DND-41 (cell line): Measurements from ENCODE around the gene SERAC1.
"Not testable (repeated sequence)": the region's sequence is repeated elsewhere in the genome, so short reads cannot be mapped to it uniquely, and the experiment has no call there.

ENCODE experiments used
- ATAC-seq: fragments of 200-7000 bp; cut with Tn5 transposase; 3 replicates; pipeline ENCODE4 v1.9.1; 2021; ENCODE audit warnings: low read depth; ENCODE audit not compliant: insufficient read depth
- DNase-seq: peaks from one replicate; pipeline ENCODE4 v3.0.0-alpha.2; 2020
- H2AFZ ChIP-seq: 2 replicates; pipeline ENCODE4 v1.6.0; 2012; ENCODE audit warnings: low read depth, low read length
- H3K27ac ChIP-seq: 2 replicates; pipeline ENCODE4 v1.5.1; 2012; ENCODE audit warnings: low read length, inconsistent platforms
- H3K27me3 ChIP-seq: fragments of 200-600 bp; sonication (generic); 2 replicates; pipeline ENCODE4 v1.6.0; 2012; ENCODE audit warnings: low read length, mild to moderate bottlenecking, inconsistent platforms; ENCODE audit not compliant: insufficient read depth, poor library complexity
- H3K36me3 ChIP-seq: 2 replicates; pipeline ENCODE4 v1.5.1; 2012; ENCODE audit warnings: low read length, inconsistent platforms; ENCODE audit not compliant: insufficient read depth
- H3K4me1 ChIP-seq: 2 replicates; pipeline ENCODE4 v1.5.1; 2012; ENCODE audit warnings: mild to moderate bottlenecking, low read length; ENCODE audit not compliant: insufficient read depth
- H3K4me2 ChIP-seq: 2 replicates; pipeline ENCODE4 v1.6.0; 2012; ENCODE audit warnings: mild to moderate bottlenecking, moderate library complexity, low read length, inconsistent platforms; ENCODE audit not compliant: insufficient read depth
- H3K4me3 ChIP-seq, 2 experiments: fragments of 200-600 bp in 1 of 2; shearing (Covaris generic) in 1 of 2; 2 replicates each; pipeline ENCODE4 v1.5.1; 2012 to 2016; ENCODE audit warnings: inconsistent platforms in 2 of 2, low read length in 2 of 2, mild to moderate bottlenecking in 2 of 2, low read depth in 1 of 2, moderate library complexity in 1 of 2
- H3K79me2 ChIP-seq: 2 replicates; pipeline ENCODE4 v1.6.0; 2012; ENCODE audit warnings: low read length, inconsistent platforms; ENCODE audit not compliant: insufficient read depth
- H3K9ac ChIP-seq: 2 replicates; pipeline ENCODE4 v1.6.0; 2012; ENCODE audit warnings: low read depth, mild to moderate bottlenecking, inconsistent platforms, low read length, moderate library complexity
- H3K9me3 ChIP-seq: 2 replicates; pipeline ENCODE4 v1.5.1; 2012; ENCODE audit warnings: low read length, moderate library complexity, mild to moderate bottlenecking, inconsistent platforms; ENCODE audit not compliant: insufficient read depth, severe bottlenecking
- H4K20me1 ChIP-seq: 2 replicates; pipeline ENCODE4 v1.6.0; 2012; ENCODE audit warnings: low read length; ENCODE audit not compliant: insufficient read depth
- CTCF ChIP-seq: IDR thresholded peaks from 2 replicates; pipeline ENCODE4 v1.5.1; 2012; ENCODE audit warnings: borderline replicate concordance, low read length, moderate library complexity, mild to moderate bottlenecking; ENCODE audit not compliant: poor library complexity, severe bottlenecking; ENCODE audit errors: extremely low read depth
- EZH2 ChIP-seq: IDR thresholded peaks from 3 replicates; pipeline ENCODE4 v1.6.1; 2012; ENCODE audit warnings: borderline replicate concordance, low read depth, mild to moderate bottlenecking, moderate library complexity, low read length, inconsistent platforms; ENCODE audit not compliant: severe bottlenecking

The SERAC1 gene

GRCh38 chr6:158184608-158185007 is 16.5 kb upstream of the SERAC1 start:
- TF ChIP-seq CTCF (no peak), EZH2 (no peak)
- Histone ChIP-seq H4K20me1 (no peaks in the 10 kb centered on the region), H3K9me3 (no peaks in the 10 kb centered on the region), H3K4me2 (no peak overlapping the region), H3K4me1 (no peaks in the 10 kb centered on the region), H3K27me3 (no peaks in the 10 kb centered on the region), H3K36me3 (peaks cover 4% of the 10 kb centered on the region; the same call in 1 of the 2 replicates), H2AFZ (no peak overlapping the region), H3K4me3 (no peak overlapping the region), H3K27ac (no peak overlapping the region), H3K9ac (no peak overlapping the region), H3K79me2 (no peaks in the 10 kb centered on the region)
- DNase-seq (no peak), ATAC-seq (no peak)

DNA sequence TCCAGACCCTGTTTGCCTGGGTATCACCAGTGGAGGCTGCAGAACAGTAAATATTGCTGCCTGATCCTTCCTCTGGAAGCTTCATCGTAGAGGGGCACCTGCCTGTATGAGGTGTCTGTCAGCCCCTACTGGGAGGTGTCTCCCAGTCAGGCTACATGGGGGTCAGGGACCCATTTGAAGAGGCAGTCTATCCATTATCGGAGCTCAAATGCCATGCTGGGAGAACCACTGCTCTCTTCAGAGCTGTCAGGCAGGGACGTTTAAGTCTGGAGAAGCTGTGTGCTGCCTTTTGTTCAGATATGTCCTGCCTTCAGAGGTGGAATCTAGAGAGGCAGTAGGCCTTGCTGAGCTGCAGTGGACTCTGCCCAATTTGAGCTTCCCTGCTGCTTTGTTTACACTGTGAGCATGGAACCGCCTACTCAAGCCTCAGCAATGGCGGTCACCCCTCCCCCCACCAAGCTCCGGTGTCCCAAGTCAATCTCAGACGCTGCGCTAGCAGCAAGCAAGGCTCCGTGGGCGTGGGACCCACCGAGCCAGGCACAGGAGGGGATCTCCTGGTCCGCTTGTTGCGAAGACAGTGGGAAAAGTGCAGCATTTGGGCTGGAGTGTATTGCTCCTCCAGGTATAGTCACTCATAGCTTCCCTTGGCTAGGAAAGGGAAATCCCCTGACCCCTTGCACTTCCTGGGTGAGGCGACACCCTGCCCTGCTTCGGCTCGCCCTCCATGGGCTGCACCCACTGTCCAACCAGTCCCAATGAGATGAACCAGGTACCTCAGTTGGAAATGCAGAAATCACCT is 15.3 kb upstream of the SERAC1 start:
- H3K4me3 ChIP-seq, H4K20me1 ChIP-seq, ATAC-seq, H3K79me2 ChIP-seq, H3K4me2 ChIP-seq, H3K27ac ChIP-seq, H3K9me3 ChIP-seq, H3K4me1 ChIP-seq, H3K36me3 ChIP-seq, H2AFZ ChIP-seq, H3K27me3 ChIP-seq, H3K9ac ChIP-seq, DNase-seq: not testable (repeated sequence)

- ATAC-seq, H3K9ac ChIP-seq, H3K4me1 ChIP-seq, H4K20me1 ChIP-seq, H3K27me3 ChIP-seq, DNase-seq, H2AFZ ChIP-seq, H3K79me2 ChIP-seq, H3K9me3 ChIP-seq, H3K4me2 ChIP-seq, H3K36me3 ChIP-seq, H3K4me3 ChIP-seq, H3K27ac ChIP-seq: not testable (repeated sequence)
Observed at GRCh38 chr6:158177712-158178111, 9.7 kb upstream of the SERAC1 start.

DNA sequence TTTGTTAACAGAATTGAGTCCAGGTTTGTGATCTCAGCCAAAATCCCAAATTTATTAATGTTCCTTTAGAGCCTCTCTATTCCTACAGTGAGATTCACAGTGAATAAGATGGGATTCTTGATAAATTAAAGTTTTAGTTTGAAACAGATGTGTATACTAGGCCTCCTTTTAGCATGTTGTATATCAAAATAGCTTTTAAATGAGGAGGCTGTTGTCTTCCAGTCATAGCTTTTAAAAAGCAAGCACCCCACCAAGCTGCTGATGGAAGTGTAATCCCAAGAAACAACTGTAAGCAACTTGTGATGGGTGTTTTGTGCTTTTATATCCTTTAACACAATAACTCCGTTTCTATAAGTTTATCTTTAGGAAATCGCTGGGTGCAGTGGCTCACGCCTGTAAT is 7.0 kb upstream of the SERAC1 start:
- H3K79me2 ChIP-seq, result 0 out of 2 replicates have a peak, but pooled peaks cover 2% of the 10 kb centered on the region
- no peak for ATAC-seq
- no peak overlapping the region for H2AFZ ChIP-seq
- no peak overlapping the region for H3K9ac ChIP-seq
- no peak overlapping the region for H3K27ac ChIP-seq
- DNase-seq, result no peak
- no peaks in the 10 kb centered on the region for H4K20me1 ChIP-seq
- H3K4me1 ChIP-seq, result no peaks in the 10 kb centered on the region
- no peaks in the 10 kb centered on the region for H3K9me3 ChIP-seq
- H3K4me2 ChIP-seq, result no peak overlapping the region
- no peak overlapping the region for H3K4me3 ChIP-seq
- TF ChIP-seq CTCF (no peak), EZH2 (no peak)
- peaks cover 8% of the 10 kb centered on the region for H3K36me3 ChIP-seq
- H3K27me3 ChIP-seq, result no peaks in the 10 kb centered on the region
